Testis (tissue), 2 donors: ENCODE results near the gene KCNH5.

ENCODE experiments used
- CTCF ChIP-seq, 3 experiments: fragments of 450-650 bp in 2 of 3; fragments of 200-600 bp in 1 of 3; sonication (generic) in 1 of 3; IDR thresholded peaks; one replicate each; pipeline ENCODE4 v1.5.1; 2016 to 2019; ENCODE audit warnings: antibody characterized with exemption in 3 of 3, mild to moderate bottlenecking in 2 of 3, moderate library complexity in 1 of 3
- POLR2A ChIP-seq: fragments of 450-650 bp; IDR thresholded peaks from one replicate; pipeline ENCODE4 v1.6.1; 2017; ENCODE audit warnings: antibody characterized with exemption, mild to moderate bottlenecking, moderate library complexity

- no peak for TF ChIP-seq CTCF (IDR thresholded peaks at IDR 0.05)
- TF ChIP-seq POLR2A, result no peak
Measured at GRCh38 chr14:62739647-62740046, 305.6 kb downstream of the KCNH5 start.
